Measurements from ENCODE around the gene ENTPD1. TPM values are rescaled to one million over a fixed set of nuclear protein-coding genes. Genes with fewer than 3 reads are reported as not detected.
A peak's percentile ranks its signal among the peaks of the same experiment; 100 is the strongest.

ENTPD1 gene
- total and polyA plus RNA-seq, 9 of the 15 experiments (the other 6 are each of a cell fraction or from before 2014, with no cell fraction given) = 0.07 to 1.5 (median 0.37) TPM

- TF ChIP-seq ZNF592 (IDR thresholded peaks at IDR 0.05) (no peak), TEAD2 (tag; IDR thresholded peaks at IDR 0.05) (no peak), ZNF280B (CRISPR knock-in tag; IDR thresholded peaks at IDR 0.05) (no peak), ZNF143 (CRISPR knock-in tag; IDR thresholded peaks at IDR 0.05) (peak; percentile 88), ZKSCAN8 (CRISPR knock-in tag; IDR thresholded peaks at IDR 0.05) (no peak), CHD2 (IDR thresholded peaks at IDR 0.05; ENCODE audit: low read depth, low read length) (no peak), ZNF184 (CRISPR knock-in tag; IDR thresholded peaks at IDR 0.05) (no peak), HDAC8 (tag; IDR thresholded peaks at IDR 0.05) (no peak), ZNF24 (IDR thresholded peaks at IDR 0.05) (0 out of 2 replicates have a peak, but pooled peaks have one; percentile 8), E2F6 (IDR thresholded peaks at IDR 0.05; ENCODE audit: borderline replicate concordance in 1 of 2, extremely low read depth in 1 of 2, insufficient read depth in 1 of 2, insufficient read length in 1 of 2, low read depth in 1 of 2, low read length in 1 of 2, poor library complexity in 1 of 2, severe bottlenecking in 1 of 2) (peak; percentile 88 to 94), SRSF1 (IDR thresholded peaks at IDR 0.05; ENCODE audit: low read depth, low read length) (no peak), CREB1 (IDR thresholded peaks at IDR 0.05) (no peak), CREB1 (CRISPR knock-in tag; IDR thresholded peaks at IDR 0.05) (no peak), GABPB2 (CRISPR knock-in tag; conservative IDR thresholded peaks at IDR 0.05) (no peak), ZNF699 (CRISPR knock-in tag; IDR thresholded peaks at IDR 0.05; ENCODE audit: insufficient replicate concordance) (no peak), ZNF639 (CRISPR knock-in tag; conservative IDR thresholded peaks at IDR 0.05 in 1 of 2, IDR thresholded peaks at IDR 0.05 in 1 of 2) (no peak)
These were observed 151.7 kb downstream of the ENTPD1 start, which contains the start of gene CC2D2B (continued) for GRCh38 chr10:95907456-95908253.

Data from K562 (cell line).